GM18907 (cell line): ENCODE results near the gene C1GALT1C1.
"Not testable (repeated sequence)": the region's sequence is repeated elsewhere in the genome, so short reads cannot be mapped to it uniquely, and the experiment has no call there.

Experiments
- ATAC-seq: cut with Tn5 transposase; IDR thresholded peaks from one replicate; pipeline ENCODE4 v1.9.1; 2021; ENCODE audit warnings: mild to moderate bottlenecking, moderate library complexity; ENCODE audit not compliant: unreplicated experiment

The C1GALT1C1 gene

DNA sequence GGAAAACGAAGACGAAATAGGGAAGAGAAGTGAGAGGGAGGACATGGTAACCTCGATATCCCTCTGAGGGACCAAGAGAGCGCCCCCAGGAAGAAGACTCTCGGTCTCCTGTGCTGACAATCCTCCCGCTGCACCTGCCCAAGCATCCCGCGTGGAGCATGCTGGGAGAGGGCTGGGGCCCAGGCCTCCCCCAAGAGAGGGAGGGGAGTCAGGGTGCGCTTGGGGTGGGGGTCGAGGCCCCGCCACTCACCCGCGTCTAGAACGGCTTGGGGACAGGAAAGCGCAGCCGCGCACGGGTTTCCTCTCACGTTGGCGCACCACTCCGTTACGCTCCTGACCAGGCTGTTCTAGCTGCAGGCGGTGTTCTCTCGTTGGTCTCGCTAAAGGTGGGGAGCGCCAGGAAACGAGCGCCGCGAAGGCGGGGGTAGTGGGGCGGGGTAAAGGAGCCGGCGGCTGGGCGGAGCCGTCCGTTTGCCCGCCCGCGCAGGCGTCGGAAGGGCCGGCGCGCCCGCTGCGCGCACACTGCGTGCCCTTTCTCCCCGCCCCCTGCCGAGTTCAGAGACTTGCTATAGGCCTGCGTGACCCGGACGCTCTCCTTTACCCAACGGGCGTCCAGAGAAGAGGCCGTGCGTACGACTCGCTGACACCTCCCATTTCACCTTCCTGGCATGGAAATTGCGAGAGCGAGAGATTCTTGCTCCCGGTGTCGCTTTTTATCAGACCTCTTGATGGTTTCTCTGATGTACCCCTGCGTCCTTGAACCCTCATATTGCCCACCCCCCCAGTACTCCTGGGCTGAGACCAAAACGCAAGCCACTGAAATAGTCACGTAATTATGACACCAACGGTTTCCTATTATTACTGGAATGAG, at the start of gene C1GALT1C1:
C1GALT1C1 (minus strand) TSS at position 388 of the 871 bp plus-strand sequence. CDS start 2,888 bp downstream, outside the sequence.
- ATAC-seq = peak; percentile 97

DNA sequence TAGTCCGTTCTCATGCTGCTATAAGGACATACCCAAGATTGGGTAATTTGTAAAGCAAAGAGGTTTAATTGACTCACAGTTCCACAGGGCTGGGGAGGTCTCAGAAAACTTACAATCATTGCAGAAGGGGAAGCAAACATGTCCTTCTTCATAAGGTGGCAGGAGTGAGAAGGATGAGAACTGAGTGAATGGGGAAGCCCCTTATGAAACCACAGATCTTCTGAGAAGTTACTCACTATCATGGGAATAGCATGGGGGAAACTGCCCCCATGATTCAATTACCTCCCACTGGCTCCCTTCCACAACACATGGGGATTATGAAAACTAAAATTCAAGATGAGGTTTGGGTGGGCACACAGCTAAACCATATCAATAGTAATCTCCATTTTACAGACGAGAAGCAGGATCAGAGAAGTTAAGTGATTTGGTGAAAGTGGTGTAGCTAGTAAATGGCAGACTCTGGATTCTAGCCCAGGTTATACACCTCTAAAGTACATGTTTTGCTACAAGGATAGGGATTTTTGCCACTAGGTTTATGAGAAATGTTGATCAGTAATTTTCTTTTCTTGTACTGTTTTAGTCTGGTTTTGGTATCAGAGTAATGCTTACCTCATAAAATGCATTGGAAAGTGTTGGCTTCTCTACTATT, 47.3 kb upstream of the C1GALT1C1 start:
- ATAC-seq = no peak

DNA sequence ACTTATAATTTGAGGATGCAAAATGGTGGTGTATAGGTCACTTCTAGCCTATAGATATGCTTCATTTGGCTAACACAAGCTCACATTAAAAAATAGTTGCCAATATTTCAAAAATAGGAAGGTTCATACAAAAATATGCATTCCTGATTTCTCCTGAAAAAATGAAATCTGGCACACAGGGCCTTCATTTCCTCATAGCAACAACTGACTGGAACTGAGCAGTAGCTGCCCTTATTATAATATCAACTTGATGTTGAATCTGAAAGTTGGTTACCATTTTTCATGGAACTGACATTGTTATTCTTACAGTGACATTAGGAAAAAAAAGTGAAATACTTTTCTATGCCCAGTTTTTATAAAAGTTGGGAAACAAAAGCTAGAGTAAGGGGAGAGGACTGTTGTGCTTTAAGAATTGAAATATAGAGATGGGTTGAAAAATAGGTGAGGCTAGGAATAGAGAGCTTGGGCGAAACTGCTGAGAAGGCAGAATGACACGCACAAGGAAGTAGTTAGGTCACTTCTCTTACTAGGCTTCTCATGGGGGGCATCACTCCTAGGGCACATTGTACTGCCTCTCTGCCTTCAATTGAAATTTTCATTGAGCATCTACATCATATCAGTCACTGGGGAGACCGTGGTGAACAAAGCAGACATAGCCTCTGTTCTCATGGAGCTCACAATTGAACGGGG, 43.1 kb upstream of the C1GALT1C1 start:
- no peak for ATAC-seq

DNA sequence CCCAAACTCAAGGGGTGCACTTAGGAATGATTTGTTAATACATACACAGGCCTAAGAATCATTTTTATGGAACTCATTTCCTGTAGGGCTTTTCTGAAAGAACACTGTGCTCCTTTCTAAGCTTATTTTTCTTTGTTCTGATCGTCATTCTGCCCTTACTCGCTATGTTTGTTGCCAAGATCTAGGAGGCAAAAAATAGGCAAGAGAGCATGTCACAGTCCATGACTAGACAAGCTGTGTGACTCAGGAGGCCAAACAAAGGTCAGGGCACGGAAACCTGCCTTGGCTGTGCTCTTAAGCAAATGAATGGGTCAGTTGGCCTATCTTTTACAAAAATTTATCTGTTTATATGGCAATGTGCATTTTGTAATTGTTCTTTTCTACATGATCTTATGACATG, 42.5 kb upstream of the C1GALT1C1 start:
- no peak for ATAC-seq

DNA sequence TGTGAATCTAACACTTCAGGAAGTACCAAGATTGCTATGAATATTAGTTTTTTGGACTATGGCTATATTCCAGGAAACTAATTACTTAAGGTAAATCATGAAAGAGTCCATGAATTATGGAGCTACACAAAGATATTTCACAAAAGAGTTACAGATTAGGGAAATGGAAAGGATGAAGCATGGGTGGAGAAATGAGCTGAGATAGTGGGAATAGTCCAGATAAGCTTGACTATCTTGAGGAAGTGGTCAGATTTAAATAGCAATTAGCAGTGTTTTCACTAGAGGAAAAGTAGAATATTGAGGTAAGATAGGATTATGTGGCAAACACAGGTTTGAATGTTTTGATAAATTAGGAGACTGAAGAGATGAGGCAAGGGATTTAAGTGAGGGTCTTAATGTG, 42.1 kb upstream of the C1GALT1C1 start:
- ATAC-seq = no peak

DNA sequence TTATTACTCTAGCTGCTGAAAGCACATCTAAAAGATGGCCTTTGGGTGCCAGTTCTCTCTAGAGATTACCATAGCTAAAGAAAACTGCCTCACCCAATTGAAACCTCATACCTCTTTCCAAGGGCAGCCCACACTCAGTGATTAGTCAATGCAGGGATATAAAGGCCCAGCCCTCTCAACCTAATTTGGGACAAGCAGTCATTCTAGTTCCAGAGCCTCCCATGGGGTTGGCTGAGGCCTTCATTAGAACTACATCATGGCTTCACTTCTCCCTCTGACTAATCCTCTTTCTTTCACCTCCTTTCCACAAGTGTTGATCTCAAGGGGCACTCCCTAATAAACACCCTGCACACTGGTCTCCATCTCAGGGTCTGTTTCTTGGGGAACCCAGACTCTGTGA, 38.5 kb upstream of the C1GALT1C1 start:
- no peak for ATAC-seq

DNA sequence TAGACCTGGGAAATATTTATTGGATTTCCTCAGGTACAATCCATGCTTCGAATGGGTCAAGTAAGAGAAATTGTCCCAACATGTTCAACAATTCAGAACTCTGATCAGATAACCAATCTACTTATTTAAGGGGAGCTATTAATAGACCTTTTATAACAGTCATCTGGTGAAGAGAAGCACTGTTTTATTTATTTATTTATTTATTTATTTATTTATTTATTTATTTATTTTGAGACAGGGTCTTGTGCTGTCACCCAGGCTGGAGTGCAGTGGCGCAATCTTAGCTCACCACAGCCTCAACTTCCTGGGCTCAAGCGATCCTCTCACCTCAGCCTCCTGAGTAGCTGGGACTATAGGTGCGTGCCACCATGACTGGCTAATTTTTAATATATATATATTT, 34.7 kb upstream of the C1GALT1C1 start:
- ATAC-seq = not testable (repeated sequence)

DNA sequence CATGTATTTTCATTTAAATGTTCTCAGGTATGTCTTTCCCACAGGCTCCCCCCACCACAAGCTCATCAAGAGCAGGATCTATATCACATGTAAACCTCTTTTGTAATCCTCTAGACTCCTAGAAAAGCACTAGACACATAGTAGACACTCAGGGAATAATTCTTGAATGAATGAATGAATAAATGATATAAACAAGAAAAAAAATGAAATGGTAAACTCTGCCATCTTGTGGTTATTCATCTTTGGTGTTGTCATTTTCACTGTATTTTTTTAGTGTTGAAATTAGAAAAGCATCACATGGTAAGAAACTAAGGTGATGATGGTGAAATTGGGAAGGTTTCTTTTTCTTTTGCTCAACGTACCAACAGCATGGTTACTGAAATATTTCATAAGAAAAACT, 34.2 kb upstream of the C1GALT1C1 start:
- no peak for ATAC-seq

DNA sequence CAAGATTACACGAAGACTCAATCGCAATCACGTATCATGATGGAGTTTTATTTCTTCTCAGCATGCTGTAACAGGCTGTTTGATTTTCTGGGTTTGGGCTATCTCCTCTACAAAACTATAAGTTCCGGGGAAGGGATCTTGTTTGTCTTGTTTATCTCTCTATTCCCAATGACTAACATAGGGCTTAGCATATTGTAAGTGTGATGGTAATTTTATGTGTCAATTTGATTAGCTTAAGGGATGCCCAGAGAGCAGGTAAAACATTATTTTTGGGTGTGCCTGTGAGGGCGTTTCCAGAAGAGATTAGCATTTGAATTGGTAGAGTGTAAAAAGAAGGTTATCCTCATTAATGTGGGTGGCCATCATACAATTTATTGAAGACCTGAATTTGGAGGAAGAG, 32.8 kb upstream of the C1GALT1C1 start:
- ATAC-seq = no peak

DNA sequence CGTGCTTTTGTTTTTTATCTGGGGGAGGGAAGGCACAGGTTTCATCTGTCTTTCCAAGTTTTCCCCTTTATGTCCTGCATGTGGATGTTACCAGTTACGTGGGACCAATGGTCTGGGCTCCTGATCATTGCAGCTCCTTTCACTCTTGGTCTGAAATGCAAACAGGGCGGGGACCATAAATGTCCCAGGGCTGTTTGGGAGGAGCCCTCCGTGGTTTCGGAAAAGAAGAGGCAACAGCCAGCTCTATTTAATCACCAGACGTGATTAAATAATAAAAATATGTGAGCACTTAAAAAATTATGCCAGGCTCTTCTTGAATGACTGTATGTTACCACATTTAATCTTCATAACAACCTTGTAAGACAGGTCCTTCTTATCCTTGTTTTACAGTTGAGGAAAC, 30.8 kb upstream of the C1GALT1C1 start:
- ATAC-seq = no peak

DNA sequence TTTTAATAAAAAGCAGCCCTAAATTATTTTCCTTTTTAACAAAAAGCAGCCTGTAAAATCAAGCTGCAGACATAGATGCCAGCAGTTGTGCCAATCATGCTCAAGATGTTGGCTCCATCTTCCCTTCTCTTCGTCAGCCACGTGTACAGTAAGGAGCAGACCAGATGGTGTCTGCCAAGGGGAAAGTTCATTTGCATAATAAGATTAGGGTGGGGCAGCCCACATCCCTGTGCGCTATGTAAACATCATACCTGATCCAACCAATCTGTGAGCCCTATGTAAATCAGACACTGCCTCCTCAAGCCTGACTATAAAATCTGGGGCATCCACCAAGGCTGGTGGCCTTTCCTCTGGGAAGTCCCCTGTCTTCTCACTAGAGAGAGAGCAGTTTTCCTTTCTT, 23.1 kb upstream of the C1GALT1C1 start:
- no peak for ATAC-seq

DNA sequence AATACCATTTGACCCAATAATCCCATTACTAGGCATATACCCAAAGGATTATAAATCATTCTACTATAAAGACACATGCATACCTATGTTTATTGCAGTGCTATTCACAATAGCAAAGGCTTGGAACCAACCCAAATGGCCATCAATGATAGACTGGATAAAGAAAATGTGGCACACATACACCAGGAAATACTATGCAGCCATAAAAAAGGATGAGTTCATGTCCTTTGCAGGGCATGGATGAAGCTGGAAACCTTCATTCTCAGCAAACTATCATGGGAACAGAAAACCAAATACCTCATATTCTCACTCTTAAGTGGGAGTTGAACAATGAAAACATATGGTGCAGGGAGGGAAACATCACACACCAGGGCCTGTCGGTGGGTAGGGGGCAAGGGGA, 22.4 kb upstream of the C1GALT1C1 start:
- not testable (repeated sequence) for ATAC-seq

DNA sequence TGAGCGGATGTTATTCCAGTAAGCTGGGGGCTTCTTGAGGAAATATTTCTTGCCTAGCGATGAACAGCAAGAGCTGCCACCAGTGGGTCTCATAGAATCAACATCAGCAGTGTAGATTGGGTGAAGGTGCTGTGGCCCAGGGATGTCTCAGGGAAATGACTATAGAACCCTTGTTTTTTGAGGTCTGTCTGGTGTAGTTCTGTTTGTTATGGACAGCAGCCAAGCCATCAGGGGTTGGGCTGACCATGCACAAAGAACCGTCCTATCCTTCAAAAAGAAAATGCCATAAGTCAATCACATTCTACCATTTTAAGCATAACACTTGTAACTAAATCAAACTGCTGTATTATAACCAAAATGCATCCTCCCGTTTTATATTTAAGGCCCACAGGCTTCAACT, 17.3 kb upstream of the C1GALT1C1 start:
- ATAC-seq = no peak

DNA sequence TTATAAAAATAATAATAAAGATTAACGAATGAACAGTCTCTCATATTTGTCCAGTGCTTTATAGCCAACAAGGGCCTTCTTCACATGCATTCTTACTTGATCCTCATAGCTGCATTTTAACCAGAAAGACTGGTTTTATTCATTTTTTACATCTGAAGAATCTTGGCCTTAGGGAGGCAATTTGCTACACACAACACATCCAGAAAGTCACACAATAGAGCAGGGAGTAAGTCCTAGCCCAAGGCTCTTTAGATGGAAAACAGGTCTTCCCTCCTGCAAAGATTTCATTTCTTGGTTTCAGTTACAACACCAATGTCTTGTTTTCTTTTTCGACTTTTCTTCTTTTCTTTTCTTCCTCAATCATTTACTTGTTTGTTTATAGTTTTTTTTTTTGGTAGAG, 13.0 kb upstream of the C1GALT1C1 start:
- ATAC-seq = no peak

DNA sequence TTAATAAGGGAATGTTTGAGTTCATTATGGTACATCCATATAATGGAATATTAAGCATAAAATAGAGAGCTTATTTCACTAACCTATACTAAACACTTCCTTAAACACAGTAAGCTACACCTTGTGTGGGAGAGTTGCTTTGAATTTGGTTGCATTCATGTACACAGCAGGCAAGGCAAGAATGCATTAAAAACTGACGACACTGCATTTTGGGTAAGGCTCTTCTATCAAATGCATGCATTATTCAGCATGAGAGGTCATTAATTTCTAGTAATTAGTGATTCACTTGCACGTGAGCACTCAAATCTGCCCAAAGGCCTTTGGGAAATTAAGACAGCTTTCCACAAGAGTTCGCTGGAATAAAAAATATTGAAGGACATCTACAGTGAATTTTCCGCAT, 8.8 kb upstream of the C1GALT1C1 start:
- ATAC-seq = no peak

DNA sequence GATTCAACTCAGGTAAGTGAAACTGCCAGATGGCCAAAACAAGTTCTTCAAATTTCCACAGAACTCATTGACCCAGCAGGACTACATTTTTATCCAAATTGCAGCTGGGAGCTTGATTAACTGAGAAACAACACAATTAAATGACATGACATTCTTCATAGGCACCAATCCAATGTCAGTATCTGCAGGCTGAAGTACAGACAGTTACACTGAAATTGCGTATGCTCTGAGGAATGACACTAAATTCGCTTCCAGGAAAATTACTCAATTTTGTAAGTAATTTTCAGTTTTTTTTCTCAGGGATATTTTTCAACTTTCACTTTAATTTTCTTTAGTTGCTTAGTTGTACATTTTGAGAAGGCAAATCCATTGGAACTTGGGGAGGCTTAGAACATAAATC, 4.5 kb downstream of the C1GALT1C1 start:
- no peak for ATAC-seq

DNA sequence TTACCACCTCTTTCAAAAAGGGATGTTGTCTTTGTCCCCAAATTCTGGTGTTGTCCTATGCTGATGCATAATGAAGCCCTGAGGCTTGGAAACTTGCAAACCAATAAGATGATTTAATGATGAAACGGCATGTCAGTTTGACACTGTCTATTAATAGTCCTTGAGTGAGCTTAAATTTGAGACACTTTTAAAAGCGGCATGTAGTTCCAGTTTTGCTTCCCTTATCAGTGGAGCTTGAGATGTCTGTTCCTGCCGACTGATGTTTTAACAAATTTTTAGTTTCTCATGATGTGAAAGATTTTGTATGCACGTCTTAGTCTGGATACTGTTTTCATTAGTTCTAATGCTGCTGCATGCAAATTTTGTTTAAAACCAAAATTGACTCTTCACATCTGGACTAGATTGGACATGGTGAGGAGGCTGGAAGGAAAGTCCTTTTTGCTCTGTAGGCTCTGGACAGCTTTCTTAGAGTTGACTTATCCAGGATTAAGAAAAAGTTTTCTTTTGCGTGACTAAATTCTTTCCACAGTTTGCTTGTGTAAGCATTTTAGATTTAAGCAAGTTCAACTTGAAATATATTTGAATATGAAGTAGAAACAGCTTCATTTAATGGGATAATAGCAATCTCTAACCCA, 11.7 kb downstream of the C1GALT1C1 start:
- ATAC-seq = no peak

DNA sequence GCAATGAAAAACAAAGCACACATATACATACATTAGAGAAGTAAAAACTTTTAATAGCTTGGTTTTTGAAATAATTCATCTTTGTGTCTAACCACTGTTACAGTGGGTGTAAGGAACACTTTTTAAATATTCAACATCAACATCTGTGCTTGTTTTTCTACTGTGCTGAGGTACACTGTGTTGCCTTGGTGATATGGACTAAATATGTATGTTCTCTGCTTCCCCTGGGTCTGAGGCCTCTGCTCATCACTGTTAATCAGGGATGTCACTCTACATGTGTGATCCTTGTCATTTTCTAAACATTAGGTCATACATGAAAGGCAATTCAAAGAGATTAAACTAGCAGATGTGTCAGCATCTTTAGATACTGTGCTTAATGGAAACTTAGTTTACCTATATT, 15.0 kb downstream of the C1GALT1C1 start:
- no peak for ATAC-seq

DNA sequence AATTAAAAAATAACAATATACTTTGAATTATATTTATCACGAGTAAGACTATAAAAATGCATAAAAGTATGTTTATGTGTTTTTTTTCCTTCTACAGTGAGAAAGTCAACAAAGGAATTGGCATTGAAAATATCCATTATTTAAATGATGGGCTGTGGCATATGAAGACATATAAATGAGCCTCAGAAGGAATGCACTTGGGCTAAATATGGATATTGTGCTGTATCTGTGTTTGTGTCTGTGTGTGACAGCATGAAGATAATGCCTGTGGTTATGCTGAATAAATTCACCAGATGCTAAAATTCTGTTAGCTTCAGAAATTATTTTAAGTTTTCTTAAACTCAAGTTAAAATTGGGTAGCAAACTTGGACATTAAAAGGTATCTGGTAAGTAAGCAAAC, 17.8 kb downstream of the C1GALT1C1 start:
- ATAC-seq = no peak

DNA sequence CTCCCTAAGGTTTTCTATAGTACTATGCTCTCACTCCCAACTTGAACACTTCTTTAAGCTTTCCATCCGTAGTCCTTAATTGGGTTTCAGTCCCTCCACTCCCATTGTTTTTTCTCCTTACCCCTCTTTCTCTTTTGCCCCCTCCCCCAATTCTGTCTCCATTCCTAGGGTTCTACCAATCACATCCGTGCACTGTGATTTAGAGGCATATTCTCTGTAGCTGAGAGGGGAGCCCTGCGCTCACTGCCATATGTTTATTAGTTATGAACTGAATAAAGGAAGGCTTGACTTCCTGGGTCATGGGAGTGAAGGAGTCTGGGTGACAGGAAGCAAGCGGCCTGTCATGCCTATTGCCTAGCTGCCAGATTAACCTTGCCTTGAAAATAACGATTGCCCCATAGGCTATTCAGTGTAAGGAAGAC, 25.5 kb downstream of the C1GALT1C1 start:
- peak; percentile 51 for ATAC-seq

DNA sequence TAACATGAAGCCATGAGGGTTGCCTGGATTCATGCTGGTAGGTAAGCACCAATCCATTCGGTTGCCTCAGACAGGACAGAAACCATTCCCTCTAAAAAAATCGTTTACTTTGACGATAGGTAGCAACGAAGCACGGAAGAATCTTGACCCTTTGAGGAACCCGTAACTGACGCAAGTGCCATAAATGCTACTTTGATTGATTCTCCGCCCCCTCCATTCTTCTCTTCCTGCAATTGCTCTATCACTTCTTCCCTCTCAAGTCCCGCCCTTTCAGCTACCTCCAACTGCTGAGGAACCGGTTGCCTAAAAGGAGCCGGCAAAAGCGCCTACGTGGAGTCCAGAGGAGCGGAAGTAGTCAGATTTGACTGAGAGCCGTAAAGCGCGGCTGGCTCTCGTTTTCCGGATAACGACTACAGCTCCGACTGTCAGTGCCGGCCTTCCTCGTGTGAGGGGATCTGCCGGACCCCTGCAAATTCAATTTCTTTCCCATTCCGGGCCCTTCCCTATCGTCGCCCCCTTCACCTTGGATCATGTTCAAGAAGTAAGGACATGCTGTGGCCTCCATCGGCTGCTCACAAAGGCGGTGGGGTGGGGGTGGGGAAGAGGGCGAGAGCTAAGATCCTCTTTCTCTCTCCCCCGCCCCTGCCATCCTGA, 26.0 kb downstream of the C1GALT1C1 start, which contains the start of gene MCTS1:
MCTS1 (plus strand) TSS at position 395 of the 654 bp plus-strand sequence; CDS start at position 531, 136 bp downstream.
- peak; percentile 92 for ATAC-seq
